SK-N-SH (cell line): ENCODE results near the gene HAUS5.

Source experiments
- CTCF ChIP-seq: fragments of 200-600 bp; sonication (generic); IDR thresholded peaks from 2 replicates; pipeline ENCODE4 v1.6.1; 2017; ENCODE audit warnings: antibody characterized with exemption, mild to moderate bottlenecking, moderate library complexity
- EP300 ChIP-seq, 2 experiments: IDR thresholded peaks; 2 replicates each; pipeline versions ENCODE4 v1.4.0 to v1.6.1; 2012; ENCODE audit warnings: borderline replicate concordance in 1 of 2, low read depth in 1 of 2, low read length in 1 of 2
- EZH2phosphoT487 ChIP-seq: fragments of 200-600 bp; sonication (generic); IDR thresholded peaks from 2 replicates; pipeline ENCODE4 v1.6.1; 2017; ENCODE audit warnings: low read depth, mixed run types, mild to moderate bottlenecking, antibody characterized with exemption, moderate library complexity, borderline replicate concordance
- JUND ChIP-seq: IDR thresholded peaks from 2 replicates; pipeline ENCODE4 v1.4.0; 2012
- MXI1 ChIP-seq: IDR thresholded peaks from 2 replicates; pipeline ENCODE4 v1.6.1; 2012; ENCODE audit warnings: mild to moderate bottlenecking, low read depth, low read length, improper control_type of control experiment
- REST ChIP-seq: IDR thresholded peaks from 2 replicates; pipeline ENCODE4 v1.6.1; 2012; ENCODE audit warnings: mild to moderate bottlenecking, low read depth, low read length, moderate library complexity
- SIN3A ChIP-seq: IDR thresholded peaks from 2 replicates; pipeline ENCODE4 v1.6.1; 2012; ENCODE audit warnings: low read depth, mild to moderate bottlenecking, low read length, moderate library complexity, borderline replicate concordance
- SMC3 ChIP-seq: IDR thresholded peaks from 2 replicates; pipeline ENCODE4 v1.6.1; 2012; ENCODE audit warnings: low read depth, low read length, improper control_type of control experiment
- TAF1 ChIP-seq: IDR thresholded peaks from 2 replicates; pipeline ENCODE4 v1.6.1; 2012; ENCODE audit warnings: low read depth, mild to moderate bottlenecking, low read length, moderate library complexity, borderline replicate concordance
- YY1 ChIP-seq: IDR thresholded peaks from 2 replicates; pipeline ENCODE4 v1.4.0; 2012; ENCODE audit warnings: low read depth, mild to moderate bottlenecking

GRCh38 chr19:35619290-35619923 lies 6.9 kb downstream of the HAUS5 start:
- TF ChIP-seq SMC3 (no peak), MXI1 (no peak), CTCF (no peak), SIN3A (no peak), REST (no peak), JUND (no peak), YY1 (no peak), TAF1 (no peak), EZH2phosphoT487 (no peak), EP300 (IDR thresholded peaks at IDR 0.05; ENCODE audit: borderline replicate concordance in 1 of 2, low read depth in 1 of 2, low read length in 1 of 2) (no peak)
